Lower leg skin (tissue), 3 donors: ENCODE results near the gene TTC21B.

Experiments
- POLR2A ChIP-seq, 2 donors: fragments of 450-650 bp; IDR thresholded peaks; one replicate each; pipeline ENCODE4 v1.6.1; 2016 to 2017; ENCODE audit warnings: antibody characterized with exemption in 2 of 2, mild to moderate bottlenecking in 1 of 2, moderate library complexity in 1 of 2
- TF ChIP-seq, protein P1 (sequence below), 3 donors: fragments of 450-650 bp; IDR thresholded peaks; one replicate each; pipeline ENCODE4 v1.5.1; 2016; ENCODE audit warnings: antibody characterized with exemption in 3 of 3, mild to moderate bottlenecking in 3 of 3, moderate library complexity in 2 of 3

DNA sequence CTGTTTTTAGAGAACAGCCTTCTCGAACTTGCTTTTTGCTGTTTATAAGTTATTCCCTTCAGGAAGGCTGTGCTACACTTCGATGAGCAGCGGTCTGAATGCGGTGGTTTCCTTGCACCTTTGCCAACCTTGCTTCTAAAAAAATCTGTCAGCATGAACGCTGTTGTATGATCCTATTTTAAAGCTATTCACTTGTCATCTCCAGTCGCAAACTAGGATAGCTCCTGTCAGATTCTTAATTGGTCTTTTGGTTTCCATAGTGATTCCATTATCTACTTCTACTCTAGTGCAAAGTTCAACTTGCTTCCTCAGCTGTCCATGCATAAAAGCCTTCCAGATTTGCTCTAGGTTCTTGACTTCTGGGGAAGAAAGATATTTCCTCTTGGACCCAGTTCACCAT, 83.2 kb downstream of the TTC21B start:
- TF ChIP-seq, protein P1, sequence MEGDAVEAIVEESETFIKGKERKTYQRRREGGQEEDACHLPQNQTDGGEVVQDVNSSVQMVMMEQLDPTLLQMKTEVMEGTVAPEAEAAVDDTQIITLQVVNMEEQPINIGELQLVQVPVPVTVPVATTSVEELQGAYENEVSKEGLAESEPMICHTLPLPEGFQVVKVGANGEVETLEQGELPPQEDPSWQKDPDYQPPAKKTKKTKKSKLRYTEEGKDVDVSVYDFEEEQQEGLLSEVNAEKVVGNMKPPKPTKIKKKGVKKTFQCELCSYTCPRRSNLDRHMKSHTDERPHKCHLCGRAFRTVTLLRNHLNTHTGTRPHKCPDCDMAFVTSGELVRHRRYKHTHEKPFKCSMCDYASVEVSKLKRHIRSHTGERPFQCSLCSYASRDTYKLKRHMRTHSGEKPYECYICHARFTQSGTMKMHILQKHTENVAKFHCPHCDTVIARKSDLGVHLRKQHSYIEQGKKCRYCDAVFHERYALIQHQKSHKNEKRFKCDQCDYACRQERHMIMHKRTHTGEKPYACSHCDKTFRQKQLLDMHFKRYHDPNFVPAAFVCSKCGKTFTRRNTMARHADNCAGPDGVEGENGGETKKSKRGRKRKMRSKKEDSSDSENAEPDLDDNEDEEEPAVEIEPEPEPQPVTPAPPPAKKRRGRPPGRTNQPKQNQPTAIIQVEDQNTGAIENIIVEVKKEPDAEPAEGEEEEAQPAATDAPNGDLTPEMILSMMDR (IDR thresholded peaks at IDR 0.05), result no peak
- TF ChIP-seq POLR2A (IDR thresholded peaks at IDR 0.05), result no peak
